ENCODE measurements around the gene MR1.

MR1 gene

GRCh38 chr1:181108304-181108867, 74.6 kb downstream of the MR1 start:
- DNase-seq = no peak

GRCh38 chr1:181110013-181110412, 76.2 kb downstream of the MR1 start:
- no peak for DNase-seq
